Progenitor cell of endocrine pancreas (in vitro differentiated cells): ENCODE data around the gene PPFIA1. TPM values are rescaled to one million over a fixed set of nuclear protein-coding genes. Genes with fewer than 3 reads are reported as not detected.

ENCODE experiments used
- DNase-seq: peaks from one replicate; pipeline ENCODE4 v3.0.0; 2021; ENCODE audit warnings: low spot score; ENCODE audit not compliant: unreplicated experiment
- H3K27ac Mint-ChIP-seq: 2 replicates; pipeline ENCODE4 v1.8.0; 2021; ENCODE audit warnings: mild to moderate bottlenecking, moderate library complexity, mixed read lengths
- H3K27me3 Mint-ChIP-seq: 2 replicates; pipeline ENCODE4 v1.8.0; 2021; ENCODE audit warnings: mixed read lengths
- H3K36me3 Mint-ChIP-seq: 2 replicates; pipeline ENCODE4 v1.8.0; 2022; ENCODE audit warnings: mixed read lengths; ENCODE audit not compliant: insufficient read depth
- H3K4me1 Mint-ChIP-seq: 2 replicates; pipeline ENCODE4 v1.8.0; 2021; ENCODE audit warnings: low read depth, mixed read lengths
- H3K4me3 Mint-ChIP-seq: 2 replicates; pipeline ENCODE4 v1.8.0; 2021; ENCODE audit warnings: low read depth, mild to moderate bottlenecking, moderate library complexity, mixed read lengths
- H3K9me3 Mint-ChIP-seq: 2 replicates; pipeline ENCODE4 v1.8.0; 2021; ENCODE audit warnings: low read depth, mixed read lengths
- total RNA-seq: library from RNA; stranded (reverse); gene quantifications from 2 replicates; pipeline ENCODE4 v1.2.1, GENCODE V29; 2021
- TF ChIP-seq, protein P1 (sequence below): fragments of 200-600 bp; sonication (generic); IDR thresholded peaks from one replicate; pipeline ENCODE4 v1.5.0; 2021; ENCODE audit warnings: antibody characterized with exemption, mild to moderate bottlenecking; ENCODE audit not compliant: unreplicated experiment

PPFIA1 gene
- total RNA-seq, 1 donor from 2014 or later = 70.8 TPM

GRCh38 chr11:70244698-70245097 is 25.8 kb upstream of the PPFIA1 start:
- no peak for DNase-seq
- no peaks in the 10 kb centered on the region for H3K36me3 Mint-ChIP-seq
- no peaks in the 10 kb centered on the region for H3K9me3 Mint-ChIP-seq
- peaks cover 4% of the 10 kb centered on the region for H3K4me1 Mint-ChIP-seq
- no peak overlapping the region for H3K27ac Mint-ChIP-seq
- H3K27me3 Mint-ChIP-seq = peaks cover 26% of the 10 kb centered on the region
- no peak overlapping the region for H3K4me3 Mint-ChIP-seq
- TF ChIP-seq, protein P1, sequence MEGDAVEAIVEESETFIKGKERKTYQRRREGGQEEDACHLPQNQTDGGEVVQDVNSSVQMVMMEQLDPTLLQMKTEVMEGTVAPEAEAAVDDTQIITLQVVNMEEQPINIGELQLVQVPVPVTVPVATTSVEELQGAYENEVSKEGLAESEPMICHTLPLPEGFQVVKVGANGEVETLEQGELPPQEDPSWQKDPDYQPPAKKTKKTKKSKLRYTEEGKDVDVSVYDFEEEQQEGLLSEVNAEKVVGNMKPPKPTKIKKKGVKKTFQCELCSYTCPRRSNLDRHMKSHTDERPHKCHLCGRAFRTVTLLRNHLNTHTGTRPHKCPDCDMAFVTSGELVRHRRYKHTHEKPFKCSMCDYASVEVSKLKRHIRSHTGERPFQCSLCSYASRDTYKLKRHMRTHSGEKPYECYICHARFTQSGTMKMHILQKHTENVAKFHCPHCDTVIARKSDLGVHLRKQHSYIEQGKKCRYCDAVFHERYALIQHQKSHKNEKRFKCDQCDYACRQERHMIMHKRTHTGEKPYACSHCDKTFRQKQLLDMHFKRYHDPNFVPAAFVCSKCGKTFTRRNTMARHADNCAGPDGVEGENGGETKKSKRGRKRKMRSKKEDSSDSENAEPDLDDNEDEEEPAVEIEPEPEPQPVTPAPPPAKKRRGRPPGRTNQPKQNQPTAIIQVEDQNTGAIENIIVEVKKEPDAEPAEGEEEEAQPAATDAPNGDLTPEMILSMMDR = no peak

DNA sequence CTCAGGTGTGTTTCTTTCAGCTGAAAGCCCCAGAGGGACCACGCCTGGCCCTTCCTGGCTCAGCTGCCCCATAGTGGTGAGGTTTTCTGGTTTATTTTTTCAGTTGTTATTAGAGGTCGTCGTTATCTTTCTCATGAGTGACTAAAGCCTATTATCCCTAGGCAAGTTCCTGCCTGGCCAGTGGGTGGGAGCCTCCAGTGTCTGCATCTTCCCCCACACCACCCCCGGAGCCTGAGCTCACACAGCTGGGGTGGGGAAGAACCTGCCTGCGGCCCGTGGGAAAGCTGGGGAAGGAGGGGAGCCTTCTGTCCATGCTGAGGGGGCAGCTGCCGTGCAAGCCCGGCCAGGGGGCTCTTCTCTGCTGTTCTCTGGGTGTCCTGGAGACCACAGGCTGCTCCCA is 24.3 kb upstream of the PPFIA1 start:
- Mint-ChIP-seq H3K9me3 (no peaks in the 10 kb centered on the region), H3K36me3 (no peaks in the 10 kb centered on the region), H3K4me1 (peaks cover 4% of the 10 kb centered on the region), H3K4me3 (no peak overlapping the region), H3K27ac (no peak overlapping the region), H3K27me3 (peaks cover 34% of the 10 kb centered on the region)
- DNase-seq = no peak
- TF ChIP-seq, protein P1 = no peak

GRCh38 chr11:70247042-70247709 is 23.3 kb upstream of the PPFIA1 start:
- Mint-ChIP-seq H3K9me3 (no peaks in the 10 kb centered on the region), H3K36me3 (no peaks in the 10 kb centered on the region), H3K4me3 (no peak overlapping the region), H3K27ac (no peak overlapping the region), H3K27me3 (peaks cover 34% of the 10 kb centered on the region), H3K4me1 (peaks cover 4% of the 10 kb centered on the region)
- no peak for DNase-seq
- TF ChIP-seq, protein P1 = no peak

DNA sequence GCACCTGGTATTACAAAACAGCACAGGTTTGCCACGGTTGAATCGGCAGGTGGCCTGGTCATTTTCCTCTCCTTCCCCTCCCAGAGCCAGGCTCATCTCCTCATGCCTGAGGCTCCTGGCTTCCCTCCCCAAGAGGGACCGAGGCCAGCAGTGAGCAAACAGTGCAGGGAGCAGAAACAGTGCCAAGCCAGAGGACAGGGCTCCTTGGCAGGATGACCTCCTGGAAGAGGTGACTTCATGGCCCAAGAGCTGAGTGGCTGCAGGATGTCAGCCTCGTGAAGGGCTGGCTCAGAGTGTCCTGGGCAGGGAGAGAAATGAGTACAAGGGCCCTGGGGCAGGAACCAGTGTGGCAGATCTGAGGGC is 22.8 kb upstream of the PPFIA1 start:
- Mint-ChIP-seq H3K4me3 (no peak overlapping the region), H3K4me1 (peaks cover 3% of the 10 kb centered on the region), H3K27ac (no peak overlapping the region), H3K36me3 (no peaks in the 10 kb centered on the region), H3K27me3 (peaks cover 32% of the 10 kb centered on the region), H3K9me3 (no peaks in the 10 kb centered on the region)
- TF ChIP-seq, protein P1 = no peak
- DNase-seq = no peak

- Mint-ChIP-seq H3K4me1 (no peaks in the 10 kb centered on the region), H3K27me3 (peaks cover 25% of the 10 kb centered on the region), H3K36me3 (no peaks in the 10 kb centered on the region), H3K27ac (no peak overlapping the region), H3K9me3 (no peaks in the 10 kb centered on the region), H3K4me3 (no peak overlapping the region)
- DNase-seq = no peak
- TF ChIP-seq, protein P1 = no peak
These were observed 19.4 kb upstream of the PPFIA1 start for GRCh38 chr11:70250876-70251658.
